ENCODE results near the gene AKAP6.

The AKAP6 gene

GRCh38 chr14:32329146-32329545, at the start of gene AKAP6:
TSS of gene AKAP6 (plus strand) at chr14:32329298. CDS start at chr14:32433494, 104,196 bp downstream.
- DNase-seq, result no peak

GRCh38 chr14:32286602-32287001, 42.5 kb upstream of the AKAP6 start:
- DNase-seq, result no peak

- no peak for DNase-seq
Observed at GRCh38 chr14:32296366-32296765, 32.7 kb upstream of the AKAP6 start.

GRCh38 chr14:32298346-32298745, 30.8 kb upstream of the AKAP6 start:
- DNase-seq, result no peak

- no peak for DNase-seq
Observed at GRCh38 chr14:32300136-32300535, 29.0 kb upstream of the AKAP6 start.

- DNase-seq, result no peak
Observed at GRCh38 chr14:32303865-32304264, 25.2 kb upstream of the AKAP6 start.

- DNase-seq, result no peak
Observed at GRCh38 chr14:32304296-32304695, 24.8 kb upstream of the AKAP6 start.

GRCh38 chr14:32306549-32306948, 22.5 kb upstream of the AKAP6 start:
- DNase-seq, result no peak

- DNase-seq, result no peak
Observed at GRCh38 chr14:32307881-32308582, 21.1 kb upstream of the AKAP6 start.

GRCh38 chr14:32310876-32311275, 18.2 kb upstream of the AKAP6 start:
- DNase-seq, result no peak

- no peak for DNase-seq
Observed at GRCh38 chr14:32311294-32312009, 17.6 kb upstream of the AKAP6 start.

- DNase-seq, result no peak
Observed at GRCh38 chr14:32312010-32312331, 17.1 kb upstream of the AKAP6 start.

GRCh38 chr14:32313844-32314376, 15.2 kb upstream of the AKAP6 start:
- DNase-seq, result no peak

GRCh38 chr14:32318087-32318795, 10.9 kb upstream of the AKAP6 start:
- no peak for DNase-seq

GRCh38 chr14:32319368-32320049, 9.6 kb upstream of the AKAP6 start:
- DNase-seq, result no peak

- no peak for DNase-seq
Observed at GRCh38 chr14:32324601-32325000, 4.5 kb upstream of the AKAP6 start.

- no peak for DNase-seq
Observed at GRCh38 chr14:32327255-32327961, 1.7 kb upstream of the AKAP6 start.

GRCh38 chr14:32329690-32330285, 690 bp downstream of the AKAP6 start:
- DNase-seq, result no peak

- no peak for DNase-seq
Observed at GRCh38 chr14:32330351-32331111, 1.4 kb downstream of the AKAP6 start.

GRCh38 chr14:32331206-32331605, 2.1 kb downstream of the AKAP6 start:
- no peak for DNase-seq

All from CD4-positive, alpha-beta T cell treated with Interleukin-6 for 4 hours (primary cell).